ENCODE data around the gene C1orf226. TPM values are rescaled to one million over a fixed set of nuclear protein-coding genes. Genes with fewer than 3 reads are reported as not detected.

Gene C1orf226
- total RNA-seq, 1 experiment from 2014 or later, result 0.56 TPM

GRCh38 chr1:162365284-162366020 is 16.1 kb upstream of the C1orf226 start:
- DNase-seq (ENCODE audit: low spot score), result no peak

GRCh38 chr1:162366149-162366548 is 15.4 kb upstream of the C1orf226 start:
- no peak for DNase-seq (ENCODE audit: low spot score)

- no peak for DNase-seq (ENCODE audit: low spot score)
Observed at GRCh38 chr1:162366671-162367070, 14.9 kb upstream of the C1orf226 start.

GRCh38 chr1:162367073-162367472 is 14.5 kb upstream of the C1orf226 start:
- DNase-seq (ENCODE audit: low spot score), result no peak

GRCh38 chr1:162367772-162368171 is 13.8 kb upstream of the C1orf226 start:
- DNase-seq (ENCODE audit: low spot score), result no peak

- DNase-seq (ENCODE audit: low spot score), result no peak
Observed at GRCh38 chr1:162368451-162368850, 13.1 kb upstream of the C1orf226 start.

GRCh38 chr1:162369571-162369970 is 12.0 kb upstream of the C1orf226 start:
- no peak for DNase-seq (ENCODE audit: low spot score)

- DNase-seq (ENCODE audit: low spot score), result no peak
Observed at GRCh38 chr1:162370161-162370560, 11.4 kb upstream of the C1orf226 start.

- DNase-seq (ENCODE audit: low spot score), result no peak
Observed at GRCh38 chr1:162370721-162371120, 10.8 kb upstream of the C1orf226 start.

GRCh38 chr1:162371611-162372010 is 9.9 kb upstream of the C1orf226 start:
- DNase-seq (ENCODE audit: low spot score), result no peak

GRCh38 chr1:162372159-162373071 is 9.1 kb upstream of the C1orf226 start:
- DNase-seq (ENCODE audit: low spot score), result no peak

- DNase-seq (ENCODE audit: low spot score), result no peak
Observed at GRCh38 chr1:162373072-162373427, 8.5 kb upstream of the C1orf226 start.

- no peak for DNase-seq (ENCODE audit: low spot score)
Observed at GRCh38 chr1:162373541-162374260, 7.8 kb upstream of the C1orf226 start.

GRCh38 chr1:162374406-162374805 is 7.1 kb upstream of the C1orf226 start:
- no peak for DNase-seq (ENCODE audit: low spot score)

GRCh38 chr1:162375463-162375862 is 6.1 kb upstream of the C1orf226 start:
- DNase-seq (ENCODE audit: low spot score), result no peak

GRCh38 chr1:162376691-162377090 is 4.8 kb upstream of the C1orf226 start, which contains the start of gene SPATA46:
Gene SPATA46 (minus strand): TSS chr1:162376854. CDS start chr1:162376790, 64 bp downstream.
- no peak for DNase-seq (ENCODE audit: low spot score)

GRCh38 chr1:162380061-162380846 is 1.3 kb upstream of the C1orf226 start:
- DNase-seq (ENCODE audit: low spot score), result no peak

GRCh38 chr1:162381941-162382750 is 618 bp downstream of the C1orf226 start:
- DNase-seq (ENCODE audit: low spot score), result no peak

GRCh38 chr1:162383091-162383490 is 1.6 kb downstream of the C1orf226 start:
- no peak for DNase-seq (ENCODE audit: low spot score)

- DNase-seq (ENCODE audit: low spot score), result no peak
Observed at GRCh38 chr1:162383516-162383915, 2.0 kb downstream of the C1orf226 start.

- no peak for DNase-seq (ENCODE audit: low spot score)
Observed at GRCh38 chr1:162384116-162384515, 2.6 kb downstream of the C1orf226 start.
